Kidney glomerular epithelial cell (primary cell): ENCODE data around the gene PRRT2.

ENCODE experiments used
- DNase-seq: peaks from one replicate; lab custom pipeline; 2025; lab: John Stamatoyannopoulos, UW

The PRRT2 gene

DNA sequence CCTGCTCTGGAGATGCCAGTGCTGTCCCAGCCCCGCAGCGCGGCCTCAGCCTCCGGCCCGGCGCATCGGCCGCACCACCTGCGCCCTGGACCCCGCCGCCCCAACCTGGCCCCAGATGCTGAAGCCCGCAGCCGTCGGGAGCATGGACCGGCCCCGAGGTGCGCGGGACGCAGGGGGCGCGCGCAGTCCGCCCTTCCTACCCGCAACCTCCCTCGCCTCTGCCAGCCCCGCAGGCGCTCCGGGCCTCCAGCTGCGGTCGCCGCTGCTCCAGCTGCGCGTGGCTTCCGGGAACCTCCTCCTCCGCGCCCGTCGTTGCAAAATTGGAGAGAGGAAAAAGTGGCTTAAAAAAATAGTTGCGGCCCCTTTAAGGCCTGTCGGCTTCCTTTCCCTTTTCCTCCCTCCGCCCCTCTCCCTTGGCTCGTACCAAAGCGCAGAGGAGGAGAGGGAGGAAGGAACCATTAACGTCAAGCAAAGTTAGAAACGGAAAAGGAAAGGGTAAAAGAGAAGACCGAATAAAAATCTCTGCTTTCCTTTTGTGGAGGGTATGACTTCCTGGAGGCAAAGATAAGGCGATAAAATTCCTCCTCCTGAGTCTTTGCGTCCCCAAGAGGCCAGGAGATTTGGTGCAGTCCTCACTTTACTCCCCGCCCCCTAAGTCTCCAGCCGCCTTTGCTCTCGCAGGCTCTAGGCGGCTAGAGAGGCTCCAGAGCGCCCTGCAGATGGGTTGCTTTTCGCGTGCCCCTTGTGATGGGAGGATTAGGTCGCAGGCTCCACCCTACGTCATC, 51.1 kb downstream of the PRRT2 start, which contains the start of gene CDIPT:
CDIPT (minus strand) TSS at position 343 of the 785 bp plus-strand sequence. CDS start 369 bp downstream, outside the sequence.
- peak; percentile 97 for DNase-seq

DNA sequence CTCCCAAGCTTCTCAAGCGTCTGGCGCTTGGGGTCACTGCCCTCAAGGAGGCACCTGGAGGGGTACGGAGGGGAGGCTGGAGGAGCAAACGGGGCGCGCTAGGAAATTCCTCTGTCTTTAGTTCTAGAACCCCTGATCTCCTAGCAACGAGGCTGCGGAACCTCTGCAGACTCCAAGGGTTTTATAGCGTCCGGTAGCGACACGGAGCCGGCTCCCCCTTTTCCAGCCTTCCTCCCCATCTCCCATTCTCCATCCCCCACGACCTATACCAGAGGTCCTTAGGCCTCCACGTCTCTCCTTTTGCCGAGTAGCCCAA, 51.6 kb downstream of the PRRT2 start:
- DNase-seq, result no peak

DNA sequence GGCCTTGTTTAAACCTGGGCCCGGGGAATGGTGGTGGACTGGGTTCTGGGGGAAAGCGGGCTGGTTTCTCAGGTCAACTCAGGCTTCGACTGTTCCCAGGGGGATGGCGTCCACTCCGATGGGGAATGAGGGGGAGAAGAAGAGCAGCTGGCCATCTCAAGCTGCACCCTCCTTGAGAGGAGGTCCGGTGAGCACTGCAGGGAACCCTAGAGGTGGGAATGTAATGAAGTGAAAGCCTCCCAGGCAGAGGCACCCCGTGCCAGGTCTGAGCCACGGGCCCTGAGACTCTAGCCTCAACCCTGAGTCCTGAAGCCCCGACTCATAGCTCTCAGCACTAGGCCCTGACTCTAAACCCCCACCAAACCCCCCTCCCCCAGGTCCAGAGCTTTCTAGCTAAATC, 52.2 kb downstream of the PRRT2 start:
- DNase-seq, result no peak
